GM12874 (cell line): ENCODE measurements around the gene RPL27.

Experiments
- CTCF ChIP-seq: IDR thresholded peaks from 2 replicates; pipeline ENCODE4 v1.5.1; 2011; ENCODE audit warnings: low read depth, mild to moderate bottlenecking, control low read depth, low read length, moderate library complexity; ENCODE audit not compliant: insufficient read depth

Gene RPL27

GRCh38 chr17:43006639-43007551 is 8.7 kb downstream of the RPL27 start, which contains the start of gene IFI35:
IFI35 (plus strand) TSS chr17:43006784; CDS start chr17:43006948, 164 bp downstream.
- TF ChIP-seq CTCF: peak; percentile 26; the same call in 1 of the 2 replicates

- TF ChIP-seq CTCF: no peak
Observed at GRCh38 chr17:43010667-43011308, 12.6 kb downstream of the RPL27 start.

- TF ChIP-seq CTCF: no peak
Observed at GRCh38 chr17:43011728-43012472, 13.7 kb downstream of the RPL27 start.

- no peak for TF ChIP-seq CTCF
Observed at GRCh38 chr17:43013296-43013695, 15.1 kb downstream of the RPL27 start.

GRCh38 chr17:43014020-43014648 is 15.9 kb downstream of the RPL27 start:
- TF ChIP-seq CTCF: no peak

- no peak for TF ChIP-seq CTCF
Observed at GRCh38 chr17:43014649-43015542, 16.7 kb downstream of the RPL27 start.
